Panc1 (cell line): ENCODE measurements around the gene TBCB. TPM values are rescaled to one million over a fixed set of nuclear protein-coding genes. Genes with fewer than 3 reads are reported as not detected.

Experiments
- ATAC-seq: fragments of 200-7000 bp; cut with Tn5 transposase; 2 replicates; pipeline ENCODE4 v1.9.1; 2020; ENCODE audit warnings: mild to moderate bottlenecking, moderate library complexity
- BruUV-seq: library from RNA; stranded (reverse); fragments of 400-500 nt; replicated peaks from 2 replicates; lab custom pipeline; 2021; lab: Mats Ljungman, UMichigan
- CTCF ChIA-PET: fragments of 300-600 bp; sonication (Branson Sonifier 250); formaldehyde crosslinking; loops from one replicate; lab custom pipeline; 2022; ENCODE audit warnings: antibody characterized with exemption; lab: Charles Lee
- POLR2A ChIA-PET: fragments of 300-600 bp; sonication (Branson Sonifier 250); formaldehyde crosslinking; loops from one replicate; lab custom pipeline; 2022; ENCODE audit warnings: antibody characterized with exemption; lab: Charles Lee
- DNase-seq: peaks from one replicate; pipeline ENCODE4 v3.0.0-alpha.2; 2010; ENCODE audit warnings: low read depth, low spot score
- H3K27ac ChIP-seq: 2 replicates; pipeline ENCODE4 v1.5.1; 2011; ENCODE audit warnings: mild to moderate bottlenecking, low read length, inconsistent platforms
- H3K27me3 ChIP-seq: fragments of 200-500 bp; sonication (Bioruptor generic); 2 replicates; pipeline ENCODE4 v1.6.0; 2014; ENCODE audit warnings: low read length, inconsistent platforms; ENCODE audit not compliant: control insufficient read depth, insufficient read depth
- H3K36me3 ChIP-seq: fragments of 200-500 bp; sonication (Bioruptor generic); 2 replicates; pipeline ENCODE4 v1.5.1; 2014; ENCODE audit warnings: inconsistent platforms, mild to moderate bottlenecking, low read length, moderate library complexity; ENCODE audit not compliant: control insufficient read depth, insufficient read depth
- H3K4me1 ChIP-seq: 2 replicates; pipeline ENCODE4 v1.5.1; 2011; ENCODE audit warnings: inconsistent platforms, mild to moderate bottlenecking, low read length, moderate library complexity; ENCODE audit not compliant: control insufficient read depth, insufficient read depth
- H3K4me3 ChIP-seq, 2 experiments: 2 replicates each; pipeline ENCODE4 v1.5.1; 2011 to 2012; ENCODE audit warnings: low read depth in 2 of 2, low read length in 2 of 2, mild to moderate bottlenecking in 2 of 2, inconsistent platforms in 1 of 2, moderate library complexity in 1 of 2
- H3K9me3 ChIP-seq: fragments of 200-500 bp; sonication (Bioruptor generic); 2 replicates; pipeline ENCODE4 v1.5.1; 2014; ENCODE audit warnings: low read depth, mild to moderate bottlenecking, inconsistent platforms, low read length, moderate library complexity; ENCODE audit not compliant: control insufficient read depth, insufficient read depth
- CTCF ChIP-seq: fragments of 450-650 bp; IDR thresholded peaks from 2 replicates; pipeline ENCODE4 v1.5.1; 2017; ENCODE audit warnings: mild to moderate bottlenecking
- POLR2AphosphoS5 ChIP-seq: IDR thresholded peaks from 2 replicates; pipeline ENCODE4 v1.6.1; 2012; ENCODE audit warnings: mild to moderate bottlenecking, low read depth, low read length, moderate library complexity
- SIN3A ChIP-seq: IDR thresholded peaks from 2 replicates; pipeline ENCODE4 v1.6.1; 2012; ENCODE audit warnings: low read depth, mild to moderate bottlenecking, low read length, moderate library complexity, borderline replicate concordance; ENCODE audit not compliant: insufficient read depth
- TCF7L2 ChIP-seq: IDR thresholded peaks from 2 replicates; pipeline ENCODE4 v1.6.1; 2011; ENCODE audit warnings: mild to moderate bottlenecking, low read depth, low read length, inconsistent platforms
- in situ Hi-C: cut with HindIII; loops from 2 replicates; pipeline ENCODE4 v1.10.0; 2016; ENCODE audit warnings: low sequenced_read_pairs, low pct_unique_long_range_greater_than_20kb
- intact Hi-C: fragments of 100-400 bp; cut with micrococcal nuclease; formaldehyde crosslinking; loops from one replicate; pipeline ENCODE4 v1.10.0; 2022; ENCODE audit not compliant: unreplicated experiment
- total RNA-seq: library from RNA; stranded (reverse); gene quantifications from one replicate; pipeline ENCODE4 v1.2.1, GENCODE V29; 2021; ENCODE audit not compliant: unreplicated experiment
- TF ChIP-seq, protein P1 (sequence below), 2 experiments: IDR thresholded peaks; 2 replicates each; pipeline ENCODE4 v1.6.1; 2011 to 2012; ENCODE audit warnings: low read depth in 2 of 2, control low read depth in 1 of 2, low read length in 1 of 2, mild to moderate bottlenecking in 1 of 2, moderate library complexity in 1 of 2; ENCODE audit not compliant: insufficient read depth in 1 of 2

TBCB gene
- total RNA-seq, 1 experiment from 2014 or later, result 496 TPM

GRCh38 chr19:36093146-36093662, 22.1 kb upstream of the TBCB start:
- Histone ChIP-seq H3K4me1 (no peaks in the 10 kb centered on the region), H3K27me3 (no peaks in the 10 kb centered on the region), H3K4me3 (no peak overlapping the region), H3K9me3 (no peaks in the 10 kb centered on the region), H3K36me3 (peaks cover 23% of the 10 kb centered on the region), H3K27ac (no peak overlapping the region)
- DNase-seq (no peak), ATAC-seq (no peak)
- BruUV-seq, result no TSS peak
- in situ Hi-C loops (no loop called here), intact Hi-C loops (no loop called here)
- ChIA-PET CTCF (no interaction called here), POLR2A (no interaction called here)
- TF ChIP-seq SIN3A (no peak), TCF7L2 (no peak), CTCF (no peak), POLR2AphosphoS5 (no peak)
- TF ChIP-seq, protein P1, sequence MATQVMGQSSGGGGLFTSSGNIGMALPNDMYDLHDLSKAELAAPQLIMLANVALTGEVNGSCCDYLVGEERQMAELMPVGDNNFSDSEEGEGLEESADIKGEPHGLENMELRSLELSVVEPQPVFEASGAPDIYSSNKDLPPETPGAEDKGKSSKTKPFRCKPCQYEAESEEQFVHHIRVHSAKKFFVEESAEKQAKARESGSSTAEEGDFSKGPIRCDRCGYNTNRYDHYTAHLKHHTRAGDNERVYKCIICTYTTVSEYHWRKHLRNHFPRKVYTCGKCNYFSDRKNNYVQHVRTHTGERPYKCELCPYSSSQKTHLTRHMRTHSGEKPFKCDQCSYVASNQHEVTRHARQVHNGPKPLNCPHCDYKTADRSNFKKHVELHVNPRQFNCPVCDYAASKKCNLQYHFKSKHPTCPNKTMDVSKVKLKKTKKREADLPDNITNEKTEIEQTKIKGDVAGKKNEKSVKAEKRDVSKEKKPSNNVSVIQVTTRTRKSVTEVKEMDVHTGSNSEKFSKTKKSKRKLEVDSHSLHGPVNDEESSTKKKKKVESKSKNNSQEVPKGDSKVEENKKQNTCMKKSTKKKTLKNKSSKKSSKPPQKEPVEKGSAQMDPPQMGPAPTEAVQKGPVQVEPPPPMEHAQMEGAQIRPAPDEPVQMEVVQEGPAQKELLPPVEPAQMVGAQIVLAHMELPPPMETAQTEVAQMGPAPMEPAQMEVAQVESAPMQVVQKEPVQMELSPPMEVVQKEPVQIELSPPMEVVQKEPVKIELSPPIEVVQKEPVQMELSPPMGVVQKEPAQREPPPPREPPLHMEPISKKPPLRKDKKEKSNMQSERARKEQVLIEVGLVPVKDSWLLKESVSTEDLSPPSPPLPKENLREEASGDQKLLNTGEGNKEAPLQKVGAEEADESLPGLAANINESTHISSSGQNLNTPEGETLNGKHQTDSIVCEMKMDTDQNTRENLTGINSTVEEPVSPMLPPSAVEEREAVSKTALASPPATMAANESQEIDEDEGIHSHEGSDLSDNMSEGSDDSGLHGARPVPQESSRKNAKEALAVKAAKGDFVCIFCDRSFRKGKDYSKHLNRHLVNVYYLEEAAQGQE (IDR thresholded peaks at IDR 0.05; ENCODE audit: insufficient read depth in 1 of 2, low read depth in 2 of 2, low read length in 1 of 2), result no peak

DNA sequence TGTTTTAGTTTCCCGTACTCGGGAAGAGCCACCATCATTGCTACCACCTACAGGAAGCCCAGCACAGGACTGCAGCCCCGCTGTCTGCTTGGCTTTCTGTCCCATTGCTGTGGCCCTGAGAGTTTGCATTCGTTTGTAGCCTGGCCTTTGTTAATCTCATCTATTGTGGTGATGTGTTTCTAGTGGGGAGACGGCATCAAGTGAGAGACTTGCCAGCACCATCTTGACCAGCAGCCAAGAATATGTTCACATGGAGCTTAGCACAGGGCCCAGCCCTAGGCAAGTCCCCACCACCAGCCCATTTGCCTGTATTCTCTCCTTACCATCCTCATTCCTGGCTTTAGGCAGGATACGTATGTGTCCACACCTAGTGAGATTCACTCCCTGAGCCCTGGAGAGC, 21.6 kb upstream of the TBCB start:
- no peaks in the 10 kb centered on the region for H3K27me3 ChIP-seq
- no peaks in the 10 kb centered on the region for H3K9me3 ChIP-seq
- no peak overlapping the region for H3K27ac ChIP-seq
- H3K36me3 ChIP-seq, result peaks cover 23% of the 10 kb centered on the region
- H3K4me1 ChIP-seq, result no peaks in the 10 kb centered on the region
- intact Hi-C loops, result no loop called here
- DNase-seq (no peak), ATAC-seq (no peak)
- ChIA-PET CTCF (no interaction called here), POLR2A (no interaction called here)
- no peak overlapping the region for H3K4me3 ChIP-seq
- BruUV-seq, result no TSS peak
- TF ChIP-seq TCF7L2 (no peak), POLR2AphosphoS5 (no peak), SIN3A (no peak), CTCF (no peak)
- TF ChIP-seq, protein P1 (IDR thresholded peaks at IDR 0.05; ENCODE audit: insufficient read depth in 1 of 2, low read depth in 2 of 2, low read length in 1 of 2), result no peak
- in situ Hi-C loops, result no loop called here
